GM19351 (cell line): Measurements from ENCODE around the gene SLC10A7.

Source experiments
- ATAC-seq: cut with Tn5 transposase; IDR thresholded peaks from one replicate; pipeline ENCODE4 v1.9.1; 2021; ENCODE audit warnings: mild to moderate bottlenecking, moderate library complexity; ENCODE audit not compliant: unreplicated experiment

SLC10A7 gene

DNA sequence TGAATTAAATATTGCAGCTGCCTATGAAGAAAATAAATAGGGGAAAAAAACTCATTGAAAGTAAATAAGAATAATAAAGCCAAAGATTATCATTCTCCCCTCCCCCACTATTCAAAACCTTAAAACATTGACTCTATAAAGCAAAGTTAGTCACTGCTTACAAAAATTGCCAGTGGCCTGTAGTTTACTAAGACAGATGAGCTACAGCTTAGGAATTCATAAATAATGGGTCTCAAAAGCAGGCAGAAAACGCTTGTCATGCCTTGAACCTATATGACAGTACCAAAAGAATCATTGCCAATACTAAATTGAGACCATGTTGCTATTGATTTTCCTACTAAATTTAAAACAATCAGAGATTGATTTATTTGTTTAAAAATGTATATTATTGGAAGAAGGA lies 78.9 kb downstream of the SLC10A7 start:
- no peak for ATAC-seq

DNA sequence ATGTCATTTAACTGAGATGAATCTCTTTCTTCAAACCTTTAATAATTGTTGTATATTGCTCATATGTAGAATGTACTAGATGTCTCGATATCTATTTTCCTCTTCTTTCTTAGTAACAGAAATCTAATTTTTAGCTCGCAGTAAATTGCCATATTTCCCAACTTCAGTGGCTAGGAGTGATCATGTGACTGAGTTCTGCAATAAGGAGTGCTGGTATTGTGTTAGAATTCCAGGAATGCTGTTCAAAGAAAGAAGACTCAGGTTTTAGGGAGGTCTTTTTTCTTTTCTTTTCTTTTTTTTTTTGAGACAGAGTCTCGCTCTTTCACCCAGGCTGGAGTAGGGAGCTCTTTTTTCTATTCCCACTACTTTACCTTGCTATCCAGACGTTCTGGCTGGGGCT lies 81.7 kb downstream of the SLC10A7 start:
- no peak for ATAC-seq

DNA sequence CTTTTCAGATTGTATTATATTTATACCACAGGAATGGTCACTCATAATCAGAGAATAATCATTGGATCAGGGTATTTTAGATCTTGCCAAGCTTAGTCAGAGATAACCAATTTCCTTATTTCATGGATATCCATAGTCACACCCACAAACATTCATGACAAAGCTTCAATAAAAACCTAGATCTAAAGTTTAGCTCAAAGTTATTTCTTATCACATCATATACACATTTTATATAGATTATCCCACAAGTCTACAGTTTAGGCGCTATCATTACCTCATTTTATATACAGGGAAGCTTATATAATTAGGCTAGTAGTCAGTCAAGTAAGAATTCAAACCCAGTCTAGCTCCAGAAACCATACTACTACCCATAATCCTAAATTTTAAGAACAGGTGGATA lies 82.3 kb downstream of the SLC10A7 start:
- ATAC-seq = no peak

DNA sequence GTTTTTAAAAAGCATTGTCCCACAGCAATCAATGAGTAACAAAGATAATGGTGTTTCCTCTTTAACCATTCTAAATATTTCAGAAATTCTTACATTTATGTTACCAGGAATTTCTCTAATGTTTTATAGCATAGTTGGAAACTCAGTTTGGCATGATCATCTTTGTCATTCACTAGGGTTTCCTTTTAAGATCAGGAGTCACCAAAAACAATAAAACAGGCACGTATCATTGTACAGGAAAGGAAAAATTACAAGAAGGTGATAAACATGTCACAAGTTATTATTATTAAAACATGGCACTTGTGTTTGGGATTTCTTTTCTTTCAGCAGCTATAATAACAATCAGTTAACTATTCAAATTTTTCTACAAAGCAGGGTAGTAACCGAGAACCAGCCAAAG lies 84.0 kb downstream of the SLC10A7 start:
- ATAC-seq = no peak

DNA sequence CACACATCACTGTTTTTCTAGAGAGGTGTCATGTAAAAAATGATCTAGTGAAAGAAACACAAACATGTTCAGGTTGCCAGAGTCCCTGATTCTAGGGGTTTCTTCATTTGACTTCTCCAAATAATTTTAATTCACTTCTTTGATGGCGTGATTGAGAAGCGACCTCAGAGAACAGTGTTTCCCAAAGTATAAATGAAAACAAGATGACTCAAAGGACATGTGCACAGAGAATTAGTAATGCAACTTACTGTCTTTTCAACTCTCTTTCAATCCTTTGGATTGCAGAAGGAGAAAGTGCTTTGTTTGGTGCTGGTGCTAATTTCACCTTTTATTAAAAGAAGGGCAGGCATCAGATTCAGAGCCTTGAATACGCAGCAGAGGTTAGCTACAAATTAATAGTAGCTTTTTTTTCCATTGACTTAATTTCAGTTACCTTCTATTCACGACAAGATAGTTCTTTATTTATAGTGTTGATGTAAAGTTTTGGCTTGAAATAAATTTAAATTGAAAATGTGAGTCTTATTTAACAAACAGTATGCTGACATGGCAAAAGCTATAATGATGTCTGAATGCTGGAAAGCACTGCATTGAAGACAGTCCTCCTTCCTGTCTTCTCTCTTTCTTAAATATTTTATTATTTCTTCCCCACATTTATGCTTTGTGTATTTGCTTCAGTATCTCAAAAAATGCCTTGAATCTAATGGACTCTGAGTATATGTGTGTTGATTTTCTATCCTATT lies 85.1 kb downstream of the SLC10A7 start:
- no peak for ATAC-seq

DNA sequence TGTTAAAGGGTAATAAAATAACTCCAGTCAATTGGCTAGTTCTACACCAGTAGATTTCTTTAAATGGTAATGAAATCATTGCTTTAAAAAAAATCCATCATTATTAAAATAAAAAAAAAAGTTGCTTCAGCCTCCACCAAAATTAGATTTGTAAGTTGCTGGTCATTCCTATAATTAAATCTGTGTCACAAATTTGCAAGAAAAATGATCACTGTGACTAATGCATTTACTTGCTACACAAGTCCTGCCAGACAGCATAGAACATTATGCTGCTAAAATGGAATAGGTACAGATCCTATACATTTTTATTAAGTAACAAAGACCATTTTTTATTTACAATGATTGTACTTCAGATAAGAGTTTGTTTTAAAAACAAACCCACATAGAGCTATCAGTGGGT lies 85.8 kb downstream of the SLC10A7 start:
- no peak for ATAC-seq

DNA sequence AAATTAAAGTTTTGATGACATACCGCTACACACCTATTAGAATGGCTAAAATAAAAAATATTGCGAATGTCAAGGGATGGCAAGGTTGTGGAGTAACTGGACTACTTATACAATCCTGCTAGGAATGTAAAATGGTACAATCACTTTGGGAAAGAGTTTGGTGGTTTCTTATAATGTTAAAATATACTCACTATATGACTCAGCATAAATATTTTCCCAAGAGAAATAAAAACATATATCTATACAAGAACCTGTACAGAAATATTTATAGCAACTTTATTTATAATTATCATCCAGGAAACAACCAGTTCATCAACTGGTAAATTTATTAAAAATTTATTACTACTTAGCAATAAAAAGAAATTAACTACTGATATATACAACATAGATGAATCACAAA lies 89.7 kb downstream of the SLC10A7 start:
- no peak for ATAC-seq

DNA sequence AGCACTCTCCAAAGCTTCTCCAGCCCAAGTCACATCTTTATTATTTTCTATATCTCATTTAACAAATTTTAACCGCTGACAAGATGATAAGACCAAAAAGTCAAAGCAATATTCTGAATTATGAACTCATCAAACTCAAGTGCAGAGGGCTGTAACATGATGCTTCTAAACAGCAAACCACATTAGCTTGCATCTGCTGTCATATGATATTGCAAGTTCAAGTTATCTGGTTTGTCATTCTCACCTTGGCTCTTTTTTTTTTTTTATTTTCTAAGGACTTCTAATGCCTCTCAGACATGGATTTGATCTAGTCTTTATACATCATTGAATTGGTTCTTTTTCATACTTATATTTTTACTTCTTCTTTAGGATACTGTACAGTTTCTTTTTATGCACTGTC lies 93.4 kb downstream of the SLC10A7 start:
- ATAC-seq = no peak

DNA sequence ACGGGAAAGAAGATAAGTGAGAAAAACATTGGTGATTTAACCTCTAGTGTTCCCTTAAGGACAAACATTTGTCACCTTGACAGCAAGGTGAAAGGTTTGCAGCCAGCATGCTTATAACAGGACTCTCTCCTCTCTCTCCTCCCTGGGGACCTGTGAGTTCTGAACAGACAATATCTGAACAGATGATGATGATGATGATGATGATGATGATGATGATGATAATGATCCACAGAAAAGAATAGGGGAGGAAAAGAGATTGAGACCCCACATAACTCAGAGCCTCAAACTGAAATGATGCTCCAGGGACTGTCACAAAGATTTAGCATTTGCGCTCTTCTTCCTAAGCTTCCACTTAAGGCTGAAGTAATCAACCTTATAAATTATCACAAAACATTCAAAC lies 103.9 kb downstream of the SLC10A7 start:
- ATAC-seq = no peak

DNA sequence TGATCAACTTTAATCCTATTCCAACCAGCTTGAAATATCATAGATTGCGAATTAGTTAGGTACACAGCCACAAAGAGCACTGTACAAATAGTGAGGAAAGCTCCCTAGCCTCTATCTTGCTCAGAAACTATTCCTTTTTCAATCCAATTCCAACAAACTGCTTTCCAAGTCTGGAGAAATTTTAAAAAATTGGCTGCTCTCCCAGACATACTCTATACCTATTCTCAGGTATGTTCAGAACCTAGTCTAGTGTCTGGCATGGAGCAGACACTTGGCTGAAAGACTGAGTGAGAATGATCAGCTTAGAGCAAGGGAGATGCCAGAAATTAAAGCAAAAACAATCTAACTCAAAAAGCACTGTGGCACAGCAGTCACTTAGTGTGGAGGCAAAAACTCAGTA lies 105.9 kb downstream of the SLC10A7 start:
- no peak for ATAC-seq

DNA sequence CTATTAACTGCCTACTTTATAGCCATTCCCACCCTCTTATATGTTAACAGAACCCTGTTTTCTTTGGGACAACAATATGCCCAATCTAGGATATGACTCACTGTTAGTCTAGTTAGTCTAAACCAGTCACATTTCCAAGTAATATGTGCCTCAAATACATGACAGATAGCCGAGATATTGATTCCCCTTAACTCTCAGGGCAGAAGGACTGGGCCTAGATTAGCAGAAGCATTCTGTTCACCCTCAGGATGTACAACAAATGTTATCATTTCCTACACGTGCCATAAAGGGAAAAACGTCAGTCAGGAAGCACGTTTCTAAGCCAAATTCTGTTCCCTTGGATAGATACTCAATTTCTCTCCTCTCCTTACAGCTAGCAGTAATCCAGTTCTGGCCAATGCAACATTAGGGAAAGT lies 114.1 kb downstream of the SLC10A7 start:
- ATAC-seq = no peak

DNA sequence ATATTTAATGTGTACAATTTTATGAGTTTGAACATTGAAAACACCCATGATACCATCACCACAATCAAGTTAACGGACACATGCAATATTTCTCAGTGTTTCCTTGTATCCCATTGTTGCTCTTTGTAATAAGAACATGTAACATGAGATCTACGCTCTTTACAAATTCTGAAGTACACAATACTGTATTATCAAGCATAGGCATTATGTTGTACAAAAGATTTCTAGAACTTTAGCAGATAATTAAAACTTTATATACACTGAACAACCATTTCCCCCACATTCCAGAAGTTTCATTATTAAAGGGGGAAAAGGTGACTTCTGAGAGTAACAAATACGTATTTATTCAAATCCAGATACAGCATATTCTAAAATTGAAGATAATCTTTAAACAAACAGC lies 114.5 kb downstream of the SLC10A7 start:
- no peak for ATAC-seq

DNA sequence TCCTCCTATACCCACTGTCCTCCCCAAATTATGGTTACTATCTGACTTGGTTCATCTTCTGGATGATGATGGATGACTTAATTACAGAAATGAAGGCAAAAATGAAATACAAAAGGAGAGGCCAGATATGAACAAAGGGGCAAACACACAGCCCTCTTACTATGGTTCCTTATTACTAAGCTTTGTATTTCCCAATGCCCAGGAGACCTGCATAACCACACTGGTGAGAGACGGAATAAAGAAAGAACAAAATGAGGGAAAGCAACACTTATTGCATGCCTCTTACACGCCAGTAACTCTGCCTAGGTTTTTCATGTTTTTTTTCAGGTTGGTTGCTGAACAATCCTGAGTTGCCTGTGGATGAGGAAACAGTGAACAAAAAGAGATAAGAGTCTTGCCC lies 120.5 kb downstream of the SLC10A7 start:
- no peak for ATAC-seq

DNA sequence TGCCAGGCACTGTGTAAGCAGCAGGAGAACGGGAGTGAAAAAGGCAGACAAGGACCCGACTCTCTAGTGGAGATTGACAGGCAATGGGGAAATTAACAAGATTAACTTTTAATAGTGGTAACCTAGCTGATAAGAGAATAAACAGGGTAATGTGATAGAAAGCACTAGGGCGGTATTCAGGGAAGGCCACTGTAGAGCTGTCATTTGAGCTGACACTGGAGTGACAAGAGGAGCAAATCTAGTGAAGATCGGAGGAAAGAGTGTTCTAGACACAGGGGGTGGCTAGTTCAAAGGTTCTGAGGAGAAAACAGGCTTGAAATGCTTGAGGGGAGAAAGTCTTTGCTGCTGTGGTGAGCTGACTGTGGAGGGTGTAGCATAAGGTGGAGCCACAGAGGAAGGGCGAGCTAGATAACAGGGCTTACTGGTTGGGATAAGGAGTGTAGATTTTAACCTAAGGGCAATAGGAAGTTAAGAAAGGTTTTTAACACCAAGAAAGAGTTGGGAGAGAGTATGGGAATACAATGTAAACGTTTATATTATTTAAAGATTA lies 122.8 kb downstream of the SLC10A7 start:
- ATAC-seq = no peak

DNA sequence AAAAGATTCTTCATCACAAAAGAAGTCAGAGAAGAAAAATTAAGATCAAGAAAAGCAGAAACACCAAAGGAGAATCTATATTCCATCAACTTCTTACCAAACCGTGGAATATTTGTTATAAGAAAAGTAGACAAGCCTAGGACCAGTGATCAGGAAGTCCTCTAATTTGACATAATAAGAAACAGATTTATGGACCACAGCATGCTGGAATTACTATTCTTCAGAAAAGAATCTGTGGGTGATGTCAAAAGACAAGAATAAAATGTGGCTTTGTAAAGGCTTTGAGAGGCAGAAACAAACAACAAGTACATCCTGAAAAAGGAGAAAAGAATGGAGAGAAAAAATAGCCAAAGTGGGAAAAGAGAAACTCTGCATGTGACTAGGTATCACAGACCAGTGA lies 123.3 kb downstream of the SLC10A7 start:
- ATAC-seq = no peak

DNA sequence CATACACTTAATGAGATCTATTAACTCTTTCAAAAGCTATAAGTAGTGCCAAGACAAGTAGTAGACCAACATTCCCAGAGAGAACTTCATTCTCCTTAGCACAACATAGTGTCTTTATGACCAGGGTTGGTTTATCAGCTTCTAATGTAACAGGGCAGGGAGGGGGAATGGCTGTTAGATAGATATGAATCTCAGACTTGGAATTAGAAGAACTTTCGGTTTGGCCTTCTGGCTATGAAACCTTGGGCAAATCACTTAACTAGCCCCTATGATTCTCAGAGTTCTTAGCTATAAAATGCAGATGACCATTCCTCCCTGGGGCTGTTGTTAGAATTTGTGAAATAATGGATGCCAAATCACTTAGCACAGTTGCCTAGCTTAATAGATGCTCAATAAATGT lies 132.2 kb downstream of the SLC10A7 start:
- no peak for ATAC-seq

DNA sequence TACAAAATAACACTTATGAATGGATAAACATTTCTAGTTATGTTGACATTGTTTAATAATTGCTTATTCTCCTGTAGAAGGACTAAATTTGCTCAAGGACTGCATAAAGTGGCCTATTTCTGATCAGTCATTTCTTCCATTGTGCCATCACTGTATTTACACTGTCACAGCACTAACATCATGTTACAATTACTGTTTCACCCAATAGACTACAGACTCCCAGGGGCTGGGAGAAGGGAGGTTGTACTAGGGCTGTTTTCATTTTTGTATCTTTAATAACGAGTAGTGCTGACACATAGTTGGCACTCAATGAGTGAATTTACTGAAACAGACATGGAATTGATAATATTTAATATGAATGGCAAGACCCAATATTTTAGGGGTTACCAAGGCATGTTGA lies 139.5 kb downstream of the SLC10A7 start:
- ATAC-seq = no peak

DNA sequence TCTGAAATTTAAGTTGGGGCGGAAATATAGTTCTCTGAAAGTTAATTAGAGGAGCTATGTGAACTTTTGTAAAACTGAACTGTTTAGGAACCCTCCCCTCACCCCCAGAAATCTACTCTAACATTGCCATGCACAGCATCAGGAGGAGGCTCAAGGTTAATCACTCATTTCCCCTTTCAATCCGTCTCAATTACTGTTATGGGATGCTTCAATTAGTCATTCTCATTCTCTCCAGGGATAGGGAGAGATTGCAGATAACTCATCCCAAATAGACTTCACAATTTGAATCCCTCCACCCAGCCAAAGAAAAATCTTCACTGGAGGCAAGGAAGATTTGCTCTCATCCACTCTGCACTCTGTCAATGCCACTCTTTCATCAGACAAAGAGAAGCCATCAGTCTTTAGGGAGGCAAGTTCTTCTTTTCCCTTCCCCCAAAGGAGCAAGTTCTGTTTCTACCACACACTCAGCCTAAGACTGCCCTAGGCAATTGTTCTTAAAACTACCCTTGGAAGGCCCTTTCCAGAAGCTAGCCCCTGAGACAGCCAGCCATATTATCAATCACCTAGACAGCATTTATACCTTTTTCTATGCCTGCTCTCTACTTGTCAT lies 140.4 kb downstream of the SLC10A7 start:
- no peak for ATAC-seq

DNA sequence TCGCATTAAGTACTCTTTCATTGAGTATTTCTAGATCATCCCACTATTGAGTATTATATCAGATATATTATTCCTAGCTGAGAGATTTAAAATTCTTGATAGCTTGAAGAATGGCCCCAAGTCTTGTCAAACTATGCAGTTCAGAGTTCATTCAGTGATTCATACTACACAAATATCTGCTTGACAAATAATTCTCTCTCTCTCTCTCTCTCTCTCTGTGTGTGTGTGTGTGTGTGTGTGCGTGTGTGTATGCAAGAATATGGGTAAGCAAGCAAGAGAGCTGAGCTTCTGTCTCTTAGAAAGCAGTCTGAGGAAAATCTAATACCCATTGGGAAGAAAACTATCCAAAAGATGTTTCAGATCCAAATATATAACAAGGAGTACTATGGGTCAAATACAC lies 142.0 kb downstream of the SLC10A7 start:
- no peak for ATAC-seq

DNA sequence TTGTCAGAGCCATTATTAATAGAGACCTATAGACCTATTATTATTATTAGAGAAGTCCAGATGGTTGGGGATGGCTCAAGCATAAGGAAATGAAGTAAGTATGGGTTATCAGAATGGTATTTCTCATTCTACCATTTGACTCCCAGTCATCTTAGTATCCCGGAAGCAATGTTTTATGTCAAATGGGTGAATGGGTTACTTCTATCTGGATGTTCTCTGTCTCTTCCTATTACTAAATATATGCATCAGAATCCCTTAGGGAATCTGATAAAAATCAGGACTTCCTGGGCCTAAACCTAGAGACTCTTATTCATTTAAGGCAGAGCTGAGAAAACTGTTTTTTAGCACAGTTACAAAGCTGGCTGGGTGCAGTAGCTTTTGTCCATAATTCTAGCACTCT lies 149.9 kb downstream of the SLC10A7 start:
- no peak for ATAC-seq

DNA sequence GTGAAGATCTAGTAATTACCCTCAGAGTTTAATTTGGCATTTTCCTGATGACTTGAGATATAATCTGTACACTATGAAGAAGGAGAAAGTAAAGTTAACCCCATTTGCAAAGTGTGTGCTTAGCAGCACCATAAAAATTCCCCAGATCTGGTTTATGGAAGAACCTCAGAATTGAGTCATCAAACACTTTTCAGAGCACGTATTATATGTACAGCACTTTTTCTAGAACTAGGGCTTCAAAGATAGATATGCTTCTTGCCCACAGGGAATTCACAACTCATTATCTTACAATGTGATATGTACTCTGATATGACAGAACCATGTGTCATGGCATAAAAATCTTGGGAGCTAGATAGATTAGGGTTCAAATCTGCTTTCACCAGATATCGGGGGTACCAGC lies 150.9 kb downstream of the SLC10A7 start:
- ATAC-seq = no peak

DNA sequence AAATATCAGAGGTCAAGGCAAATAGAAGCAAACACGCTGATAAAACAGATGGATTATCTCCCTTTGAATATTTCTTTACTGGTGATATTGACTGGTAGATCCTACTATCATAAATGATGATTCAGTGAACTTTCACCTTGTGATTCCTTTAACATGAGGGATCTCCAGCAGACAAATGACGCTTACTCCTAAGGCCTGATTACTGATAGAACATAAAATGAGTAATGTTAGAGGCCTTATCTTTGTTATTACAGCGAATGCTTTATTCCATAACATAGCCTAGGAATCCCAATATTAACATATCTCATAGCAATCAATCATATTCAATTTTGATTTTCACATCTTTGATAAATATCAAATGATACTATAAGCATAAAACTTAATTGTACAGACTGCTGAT lies 152.3 kb downstream of the SLC10A7 start:
- ATAC-seq = no peak

DNA sequence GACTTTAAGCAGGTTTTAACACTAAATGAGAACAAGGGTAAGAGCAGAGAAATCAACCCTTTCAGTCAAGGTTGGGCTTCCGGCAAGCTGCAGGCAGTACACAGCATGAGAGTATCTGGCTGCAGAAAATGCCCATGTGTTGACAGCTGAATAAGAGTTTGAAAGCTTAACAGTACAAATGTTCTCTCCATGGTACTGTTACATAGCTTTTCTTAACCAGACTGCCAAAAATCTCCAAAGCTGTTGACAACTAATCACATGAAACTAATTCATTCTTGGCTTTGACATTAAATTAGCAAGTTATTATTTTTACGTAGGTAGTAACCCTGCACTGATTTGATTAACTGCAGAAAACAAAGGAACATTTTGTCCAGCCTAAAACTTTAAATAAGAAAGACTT lies 153.5 kb downstream of the SLC10A7 start:
- no peak for ATAC-seq
